Measurements from ENCODE around the gene FNTB.

- no peak for TF ChIP-seq CTCF (IDR thresholded peaks at IDR 0.05; ENCODE audit: insufficient read depth, low read depth, low read length)
- no peak for TF ChIP-seq EZH2 (IDR thresholded peaks at IDR 0.05; ENCODE audit: insufficient read depth, low read length)
These were observed 41.1 kb upstream of the FNTB start for GRCh38 chr14:64945431-64946178.

All from astrocyte (in vitro differentiated cells and primary cell).